ENCODE measurements around the gene BCL2L2. TPM values are rescaled to one million over a fixed set of nuclear protein-coding genes. Genes with fewer than 3 reads are reported as not detected.

The BCL2L2 gene
- total and polyA plus RNA-seq, 9 of the 15 experiments (the other 6 are each of a cell fraction or from before 2014, with no cell fraction given), result 2.6 to 32.5 (median 14.7) TPM

DNA sequence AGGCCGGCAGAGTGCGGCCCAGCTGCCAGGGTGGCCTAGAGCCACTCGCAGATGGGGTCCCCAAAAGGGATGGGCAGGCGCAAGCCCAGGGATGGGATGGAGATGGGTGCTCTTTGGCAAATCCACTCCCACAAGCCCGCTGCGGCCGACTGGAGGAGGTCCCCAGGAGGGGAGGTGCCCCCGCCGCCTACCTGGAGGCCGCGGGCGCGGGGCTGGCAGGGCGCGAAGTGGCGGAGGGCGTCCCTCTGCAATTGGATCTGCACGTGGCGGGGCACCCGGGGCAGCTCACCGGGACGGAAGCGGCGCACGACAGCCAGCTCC is 4.7 kb upstream of the BCL2L2 start:
- H3K4me1 ChIP-seq (replicated peaks in 1 of 2; ENCODE audit: control insufficient read depth in 2 of 2, insufficient read depth in 2 of 2, low read length in 2 of 2), result peaks cover 22 to 31% of the 10 kb centered on the region in 2 experiments
- H3K4me2 ChIP-seq (ENCODE audit: insufficient read depth, low read length), result peak overlapping the region; percentile 96
- no peaks in the 10 kb centered on the region for H3K9me1 ChIP-seq (ENCODE audit: control insufficient read depth, insufficient read depth, low read length)
- peaks cover 20% of the 10 kb centered on the region; the same call in 2 of the 3 replicates for H3K36me3 ChIP-seq (ENCODE audit: control insufficient read depth, insufficient read depth, low read length)
- no peaks in the 10 kb centered on the region for H4K20me1 ChIP-seq (replicated peaks; ENCODE audit: control insufficient read depth, insufficient read depth, low read length)
- WGBS (ENCODE audit: insufficient coverage, low coverage, missing lambda C conversion rate), result under 1% methylated on average over 21 of the region's 25 CpGs
- peak overlapping the region; percentile 79 to 95 for H3K9ac ChIP-seq (ENCODE audit: insufficient read depth in 1 of 2, low read depth in 2 of 2, low read length in 2 of 2)
- peak overlapping the region; percentile 93 for H2AFZ ChIP-seq (ENCODE audit: low read depth, low read length)
- CTCF ChIA-PET (ENCODE audit: low intra/inter-chr PET ratio), result interaction anchor here (1.0 to 5.9 kb wide), 4 partner anchors 36 to 233 kb away, joined by 3 to 58 read pairs (median 30); no protein-coding TSS in a partner anchor
- peak overlapping the region; percentile 90 for H3K27ac ChIP-seq (ENCODE audit: extremely low read depth, low read depth, low read length)
- in situ Hi-C loops (cut with MboI), result no loop called here
- no peaks in the 10 kb centered on the region for H3K27me3 ChIP-seq (ENCODE audit: control insufficient read depth in 2 of 2, insufficient read depth in 2 of 2, low read length in 2 of 2)
- ATAC-seq (peak; percentile 9), DNase-seq (ENCODE audit: extremely low read depth in 1 of 4, low spot score in 3 of 4) (no peak), FAIRE-seq (no peak)
- no peaks in the 10 kb centered on the region for H3K9me3 ChIP-seq (replicated peaks; ENCODE audit: control insufficient read depth, insufficient read depth, low read depth, low read length)
- POLR2A ChIA-PET, result interaction anchor here (0.5 to 2.8 kb wide), 10 partner anchors 9 to 439 kb away, joined by 3 to 29 read pairs (median 6); partner anchors contain the start of genes ACIN1, C14orf119, HOMEZ and PABPN1
- H3K4me3 ChIP-seq, result peak overlapping the region; percentile 67
- no TSS peak for BruUV-seq (replicated peaks)
- intact Hi-C loops (cut with micrococcal nuclease), result loop anchor here (2.0 to 5.0 kb wide), 3 partner anchors 15 to 180 kb away; partner anchors contain the start of gene HOMEZ
- peaks cover 24% of the 10 kb centered on the region for H3K79me2 ChIP-seq (ENCODE audit: control insufficient read depth, insufficient read depth, low read length)
- TF ChIP-seq RNF2 (IDR thresholded peaks at IDR 0.05) (0 out of 2 replicates have a peak, but pooled peaks have one; percentile 14), POLR2H (tag; IDR thresholded peaks at IDR 0.05; ENCODE audit: low read depth) (no peak), MEIS2 (IDR thresholded peaks at IDR 0.05; ENCODE audit: partially characterized antibody) (no peak), ADNP (tag; IDR thresholded peaks at IDR 0.05) (no peak), ZNF407 (IDR thresholded peaks at IDR 0.05; ENCODE audit: low read depth) (no peak), HNRNPLL (IDR thresholded peaks at IDR 0.05; ENCODE audit: low read depth, low read length, poor library complexity, severe bottlenecking) (no peak), CBFB (CRISPR knock-in tag; IDR thresholded peaks at IDR 0.05) (no peak), GABPA (tag; conservative IDR thresholded peaks at IDR 0.05; ENCODE audit: low read depth) (no peak), ZNF175 (CRISPR knock-in tag; IDR thresholded peaks at IDR 0.05; ENCODE audit: low read depth) (no peak), CHCHD3 (CRISPR knock-in tag; IDR thresholded peaks at IDR 0.05) (peak; percentile 52; the same call in 1 of the 2 replicates), TCF7 (IDR thresholded peaks at IDR 0.05; ENCODE audit: borderline replicate concordance) (no peak), BHLHE40 (IDR thresholded peaks at IDR 0.05; ENCODE audit: low read length) (no peak; the same call in 1 of the 2 replicates), RFX5 (IDR thresholded peaks at IDR 0.05; ENCODE audit: low read depth, low read length) (no peak)
- TF ChIP-seq, protein P1, sequence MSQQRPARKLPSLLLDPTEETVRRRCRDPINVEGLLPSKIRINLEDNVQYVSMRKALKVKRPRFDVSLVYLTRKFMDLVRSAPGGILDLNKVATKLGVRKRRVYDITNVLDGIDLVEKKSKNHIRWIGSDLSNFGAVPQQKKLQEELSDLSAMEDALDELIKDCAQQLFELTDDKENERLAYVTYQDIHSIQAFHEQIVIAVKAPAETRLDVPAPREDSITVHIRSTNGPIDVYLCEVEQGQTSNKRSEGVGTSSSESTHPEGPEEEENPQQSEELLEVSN (IDR thresholded peaks at IDR 0.05; ENCODE audit: borderline replicate concordance in 1 of 2, extremely low read depth in 1 of 2, insufficient read depth in 1 of 2, insufficient read length in 1 of 2, low read depth in 1 of 2, low read length in 1 of 2, poor library complexity in 1 of 2, severe bottlenecking in 1 of 2), result no peak

Measured in K562 (cell line).